ENCODE measurements around the gene KRTAP12-2. TPM values are rescaled to one million over a fixed set of nuclear protein-coding genes. Genes with fewer than 3 reads are reported as not detected.
"Not testable (repeated sequence)": the region's sequence is repeated elsewhere in the genome, so short reads cannot be mapped to it uniquely, and the experiment has no call there.

Gene KRTAP12-2
- total and polyA plus RNA-seq, 4 experiments from 2014 or later, result not detected

- H3K27ac ChIP-seq (ENCODE audit: low read depth, low read length); H3K9me3 ChIP-seq (ENCODE audit: control insufficient read depth in 1 of 2, low read length in 2 of 2); intact Hi-C loops (cut with micrococcal nuclease); CTCF ChIA-PET (ENCODE audit: partially characterized antibody); H3K4me3 ChIP-seq (ENCODE audit: low read length in 2 of 2); H3K27me3 Mint-ChIP-seq; H3K36me3 ChIP-seq (ENCODE audit: insufficient read depth, low read length); H3K36me3 Mint-ChIP-seq; H3K27me3 ChIP-seq (ENCODE audit: insufficient read depth, low read length); H3K4me1 ChIP-seq (ENCODE audit: insufficient read depth, low read length); POLR2A ChIA-PET (ENCODE audit: partially characterized antibody); H3K4me3 Mint-ChIP-seq; DNase-seq: not testable (repeated sequence)
- H3K9me3 Mint-ChIP-seq, result peaks cover 0 to 19% (median 10%) of the 10 kb centered on the region in 8 donors
- peak overlapping the region in 1 of 7 donors; percentile 66 for H3K27ac Mint-ChIP-seq
- peaks cover 5 to 15% (median 10%) of the 10 kb centered on the region in 4 donors for H3K4me1 Mint-ChIP-seq
Measured at GRCh38 chr21:44689740-44690139, 23.0 kb upstream of the KRTAP12-2 start.

GRCh38 chr21:44687671-44688070 lies 20.9 kb upstream of the KRTAP12-2 start:
- H3K27me3 Mint-ChIP-seq, result peaks cover 6 to 10% of the 10 kb centered on the region in 2 donors
- H3K36me3 Mint-ChIP-seq, result peaks cover under 1 to 4% of the 10 kb centered on the region in 2 donors
- H3K27ac Mint-ChIP-seq, result no peak overlapping the region
- CTCF ChIA-PET (ENCODE audit: partially characterized antibody), result no interaction called here
- peaks cover 5 to 9% (median 7%) of the 10 kb centered on the region in 4 donors for H3K4me1 Mint-ChIP-seq
- H3K4me1 ChIP-seq (ENCODE audit: insufficient read depth, low read length), result no peaks in the 10 kb centered on the region
- POLR2A ChIA-PET (ENCODE audit: partially characterized antibody), result no interaction called here
- no peak overlapping the region for H3K4me3 ChIP-seq (ENCODE audit: low read length in 2 of 2)
- H3K4me3 Mint-ChIP-seq, result no peak overlapping the region
- H3K36me3 ChIP-seq (ENCODE audit: insufficient read depth, low read length), result no peaks in the 10 kb centered on the region
- intact Hi-C loops (cut with micrococcal nuclease), result no loop called here
- no peak for DNase-seq
- H3K9me3 Mint-ChIP-seq, result peaks cover 0 to 10% (median 6%) of the 10 kb centered on the region in 8 donors
- no peak overlapping the region for H3K27ac ChIP-seq (ENCODE audit: low read depth, low read length)
- no peaks in the 10 kb centered on the region for H3K9me3 ChIP-seq (ENCODE audit: control insufficient read depth in 1 of 2, low read length in 2 of 2)
- H3K27me3 ChIP-seq (ENCODE audit: insufficient read depth, low read length), result no peaks in the 10 kb centered on the region

- no peak overlapping the region for H3K4me3 ChIP-seq (ENCODE audit: low read length in 2 of 2)
- H3K27me3 ChIP-seq (ENCODE audit: insufficient read depth, low read length), result no peaks in the 10 kb centered on the region
- intact Hi-C loops (cut with micrococcal nuclease), result no loop called here
- POLR2A ChIA-PET (ENCODE audit: partially characterized antibody), result no interaction called here
- CTCF ChIA-PET (ENCODE audit: partially characterized antibody), result no interaction called here
- Mint-ChIP-seq H3K36me3 (no peaks in the 10 kb centered on the region), H3K27ac (peak overlapping the region in 2 of 7 donors; percentile 43 to 65), H3K27me3 (peaks cover 6 to 10% of the 10 kb centered on the region in 2 donors), H3K4me3 (no peak overlapping the region), H3K4me1 (peaks cover 5 to 11% (median 6%) of the 10 kb centered on the region in 4 donors), H3K9me3 (peaks cover 0 to 3% (median under 1%) of the 10 kb centered on the region in 8 donors)
- H3K27ac ChIP-seq (ENCODE audit: low read depth, low read length), result no peak overlapping the region
- no peaks in the 10 kb centered on the region for H3K9me3 ChIP-seq (ENCODE audit: control insufficient read depth in 1 of 2, low read length in 2 of 2)
- DNase-seq, result no peak
- no peaks in the 10 kb centered on the region for H3K36me3 ChIP-seq (ENCODE audit: insufficient read depth, low read length)
- H3K4me1 ChIP-seq (ENCODE audit: insufficient read depth, low read length), result no peaks in the 10 kb centered on the region
Measured at GRCh38 chr21:44686843-44687561, 20.3 kb upstream of the KRTAP12-2 start.

GRCh38 chr21:44686000-44686781 lies 19.5 kb upstream of the KRTAP12-2 start:
- peaks cover 0 to 7% (median 4%) of the 10 kb centered on the region in 4 donors for H3K4me1 Mint-ChIP-seq
- ChIA-PET CTCF (ENCODE audit: partially characterized antibody) (interaction anchor here (1.1 kb wide), 1 partner anchor 28 kb away, joined by 3 read pairs; the partner anchor contains the start of gene KRTAP12-3), POLR2A (ENCODE audit: partially characterized antibody) (no interaction called here)
- Histone ChIP-seq H3K27ac (ENCODE audit: low read depth, low read length) (no peak overlapping the region), H3K27me3 (ENCODE audit: insufficient read depth, low read length) (no peaks in the 10 kb centered on the region), H3K4me1 (ENCODE audit: insufficient read depth, low read length) (no peaks in the 10 kb centered on the region), H3K4me3 (ENCODE audit: low read length in 2 of 2) (no peak overlapping the region), H3K9me3 (ENCODE audit: control insufficient read depth in 1 of 2, low read length in 2 of 2) (no peaks in the 10 kb centered on the region), H3K36me3 (ENCODE audit: insufficient read depth, low read length) (no peaks in the 10 kb centered on the region)
- intact Hi-C loops (cut with micrococcal nuclease), result no loop called here
- DNase-seq, result no peak
- no peaks in the 10 kb centered on the region for H3K9me3 Mint-ChIP-seq
- no peaks in the 10 kb centered on the region for H3K36me3 Mint-ChIP-seq
- peaks cover 6 to 10% of the 10 kb centered on the region in 2 donors for H3K27me3 Mint-ChIP-seq
- no peak overlapping the region for H3K4me3 Mint-ChIP-seq
- H3K27ac Mint-ChIP-seq, result peak overlapping the region in 2 of 7 donors; percentile 43 to 75

- intact Hi-C loops (cut with micrococcal nuclease); H3K9me3 Mint-ChIP-seq; H3K27ac ChIP-seq (ENCODE audit: low read depth, low read length); H3K4me1 ChIP-seq (ENCODE audit: insufficient read depth, low read length); DNase-seq; H3K9me3 ChIP-seq (ENCODE audit: control insufficient read depth in 1 of 2, low read length in 2 of 2); H3K36me3 ChIP-seq (ENCODE audit: insufficient read depth, low read length); H3K27me3 ChIP-seq (ENCODE audit: insufficient read depth, low read length); H3K36me3 Mint-ChIP-seq; H3K27ac Mint-ChIP-seq; H3K4me3 Mint-ChIP-seq; POLR2A ChIA-PET (ENCODE audit: partially characterized antibody); H3K4me1 Mint-ChIP-seq; H3K4me3 ChIP-seq (ENCODE audit: low read length in 2 of 2): not testable (repeated sequence)
- CTCF ChIA-PET (ENCODE audit: partially characterized antibody), result interaction anchor here (1.1 to 2.6 kb wide), 2 partner anchors 27 to 175 kb away, joined by 3 to 7 read pairs; partner anchors contain the start of gene KRTAP12-3
- H3K27me3 Mint-ChIP-seq, result peaks cover 6 to 10% of the 10 kb centered on the region in 2 donors
Measured at GRCh38 chr21:44685050-44685449, 18.3 kb upstream of the KRTAP12-2 start.

GRCh38 chr21:44684483-44684882 lies 17.8 kb upstream of the KRTAP12-2 start:
- DNase-seq, result no peak
- H3K4me1 ChIP-seq (ENCODE audit: insufficient read depth, low read length), result no peaks in the 10 kb centered on the region

GRCh38 chr21:44684077-44684476 lies 17.4 kb upstream of the KRTAP12-2 start:
- Mint-ChIP-seq H3K27me3 (peaks cover 3 to 10% of the 10 kb centered on the region in 2 donors), H3K4me3 (no peak overlapping the region), H3K4me1 (peaks cover 0 to 7% (median 4%) of the 10 kb centered on the region in 4 donors), H3K27ac (peak overlapping the region in 1 of 7 donors; percentile 68), H3K36me3 (no peaks in the 10 kb centered on the region), H3K9me3 (peaks cover 0 to 3% (median 0%) of the 10 kb centered on the region in 8 donors)
- POLR2A ChIA-PET (ENCODE audit: partially characterized antibody), result no interaction called here
- Histone ChIP-seq H3K27me3 (ENCODE audit: insufficient read depth, low read length) (no peaks in the 10 kb centered on the region), H3K4me3 (ENCODE audit: low read length in 2 of 2) (no peak overlapping the region), H3K27ac (ENCODE audit: low read depth, low read length) (no peak overlapping the region), H3K36me3 (ENCODE audit: insufficient read depth, low read length) (no peaks in the 10 kb centered on the region), H3K4me1 (ENCODE audit: insufficient read depth, low read length) (no peaks in the 10 kb centered on the region), H3K9me3 (ENCODE audit: control insufficient read depth in 1 of 2, low read length in 2 of 2) (no peaks in the 10 kb centered on the region)
- intact Hi-C loops (cut with micrococcal nuclease), result no loop called here
- CTCF ChIA-PET (ENCODE audit: partially characterized antibody), result interaction anchor here (2.6 kb wide), 1 partner anchor 174 kb away, joined by 7 read pairs; no protein-coding TSS in a partner anchor
- no peak for DNase-seq

More at GRCh38 chr21:44684483-44684882, 17.8 kb upstream of the KRTAP12-2 start:
- H3K27me3 ChIP-seq (ENCODE audit: insufficient read depth, low read length), result no peaks in the 10 kb centered on the region
- no peak overlapping the region for H3K27ac ChIP-seq (ENCODE audit: low read depth, low read length)
- H3K4me1 Mint-ChIP-seq, result peaks cover 0 to 7% (median 4%) of the 10 kb centered on the region in 4 donors
- peaks cover 0 to 3% (median 0%) of the 10 kb centered on the region in 8 donors for H3K9me3 Mint-ChIP-seq
- no peak overlapping the region for H3K4me3 ChIP-seq (ENCODE audit: low read length in 2 of 2)
- no peaks in the 10 kb centered on the region for H3K36me3 Mint-ChIP-seq
- H3K4me3 Mint-ChIP-seq, result no peak overlapping the region
- H3K27me3 Mint-ChIP-seq, result peaks cover 3 to 10% of the 10 kb centered on the region in 2 donors
- H3K9me3 ChIP-seq (ENCODE audit: control insufficient read depth in 1 of 2, low read length in 2 of 2), result no peaks in the 10 kb centered on the region
- H3K27ac Mint-ChIP-seq, result peak overlapping the region in 1 of 7 donors; percentile 68
- CTCF ChIA-PET (ENCODE audit: partially characterized antibody), result interaction anchor here (2.6 kb wide), 1 partner anchor 174 kb away, joined by 7 read pairs; no protein-coding TSS in a partner anchor
- intact Hi-C loops (cut with micrococcal nuclease), result no loop called here
- H3K36me3 ChIP-seq (ENCODE audit: insufficient read depth, low read length), result no peaks in the 10 kb centered on the region
- POLR2A ChIA-PET (ENCODE audit: partially characterized antibody), result no interaction called here

Data from CD4-positive, alpha-beta memory T cell (primary cell).